ENCODE data around the gene BCAS3. TPM values are rescaled to one million over a fixed set of nuclear protein-coding genes. Genes with fewer than 3 reads are reported as not detected.

Gene BCAS3
- total and polyA plus RNA-seq, 2 donors (not counting 1 experiment from before 2014, with no cell fraction given) = 13.9 to 73.4 TPM

GRCh38 chr17:61378658-61379456 lies 701.2 kb downstream of the BCAS3 start:
- WGBS (ENCODE audit: insufficient coverage) = no CpG with 5 or more reads among the region's 8 CpGs
- Histone ChIP-seq H3K4me3 (ENCODE audit: control extremely low read depth in 1 of 5, extremely low read depth in 1 of 5, insufficient read depth in 1 of 5, low read depth in 2 of 5, low read length in 4 of 5) (no peak overlapping the region), H3K36me3 (replicated peaks in 1 of 2; ENCODE audit: control extremely low read depth in 1 of 2, control insufficient read depth in 1 of 2, extremely low read depth in 1 of 2, insufficient read depth in 2 of 2, low read length in 1 of 2) (no peaks in the 10 kb centered on the region), H4K20me1 (ENCODE audit: control insufficient read depth, insufficient read depth, low read length, poor library complexity, severe bottlenecking) (no peaks in the 10 kb centered on the region), H3K9me3 (ENCODE audit: control extremely low read depth in 1 of 3, control insufficient read depth in 2 of 3, insufficient read depth in 1 of 3, low read length in 2 of 3) (no peaks in the 10 kb centered on the region), H3K9ac (ENCODE audit: low read length) (no peak overlapping the region), H2AFZ (ENCODE audit: insufficient read depth, low read depth, low read length, poor library complexity, severe bottlenecking) (no peak overlapping the region), H3K4me1 (ENCODE audit: control insufficient read depth in 2 of 2, insufficient read depth in 2 of 2, low read length in 2 of 2) (peaks cover 0 to 3% of the 10 kb centered on the region in 2 donors), H3K79me2 (ENCODE audit: control insufficient read depth, insufficient read depth, low read length) (no peaks in the 10 kb centered on the region), H3K4me2 (replicated peaks; ENCODE audit: low read depth, low read length, poor library complexity, severe bottlenecking) (no peak overlapping the region), H3K27me3 (replicated peaks in 1 of 4; ENCODE audit: control extremely low read depth in 1 of 4, control insufficient read depth in 3 of 4, insufficient read depth in 4 of 4, low read length in 3 of 4) (no peaks in the 10 kb centered on the region), H3K27ac (ENCODE audit: low read length in 2 of 2) (no peak overlapping the region)
- no peaks in the 10 kb centered on the region for H3K27me3 Mint-ChIP-seq
- no peak for DNase-seq
- no peak overlapping the region for H3K4me3 Mint-ChIP-seq
- H3K4me1 Mint-ChIP-seq = peaks cover 5% of the 10 kb centered on the region
- no peak for TF ChIP-seq CTCF (IDR thresholded peaks at IDR 0.05)
- TF ChIP-seq EZH2 (IDR thresholded peaks at IDR 0.05; ENCODE audit: borderline replicate concordance, insufficient read depth, low read depth, low read length, poor library complexity, severe bottlenecking) = no peak
- ChIA-PET CTCF (no interaction called here), POLR2A (no interaction called here)
- intact Hi-C loops (cut with micrococcal nuclease) = no loop called here
- H3K27ac Mint-ChIP-seq = no peak overlapping the region
- no peaks in the 10 kb centered on the region for H3K9me3 Mint-ChIP-seq (ENCODE audit: insufficient read depth)
- no peak for ATAC-seq (ENCODE audit: low read depth)

GRCh38 chr17:61379457-61380216 lies 702.0 kb downstream of the BCAS3 start:
- POLR2A ChIA-PET = no interaction called here
- no peak overlapping the region for H3K4me2 ChIP-seq (replicated peaks; ENCODE audit: low read depth, low read length, poor library complexity, severe bottlenecking)
- CTCF ChIA-PET = interaction anchor here (1.1 kb wide), 1 partner anchor 11 kb away, joined by 3 read pairs; no protein-coding TSS in a partner anchor

More at GRCh38 chr17:61379457-61380216, 702.0 kb downstream of the BCAS3 start:
- no peaks in the 10 kb centered on the region for H3K27me3 Mint-ChIP-seq
- no peaks in the 10 kb centered on the region for H4K20me1 ChIP-seq (ENCODE audit: control insufficient read depth, insufficient read depth, low read length, poor library complexity, severe bottlenecking)
- no peaks in the 10 kb centered on the region for H3K79me2 ChIP-seq (ENCODE audit: control insufficient read depth, insufficient read depth, low read length)
- H3K27me3 ChIP-seq (replicated peaks in 1 of 4; ENCODE audit: control extremely low read depth in 1 of 4, control insufficient read depth in 3 of 4, insufficient read depth in 4 of 4, low read length in 3 of 4) = no peaks in the 10 kb centered on the region
- ATAC-seq (ENCODE audit: low read depth) = no peak
- H3K9me3 ChIP-seq (ENCODE audit: control extremely low read depth in 1 of 3, control insufficient read depth in 2 of 3, insufficient read depth in 1 of 3, low read length in 2 of 3) = no peaks in the 10 kb centered on the region
- no peak overlapping the region for H3K27ac ChIP-seq (ENCODE audit: low read length in 2 of 2)
- H3K36me3 ChIP-seq (replicated peaks in 1 of 2; ENCODE audit: control extremely low read depth in 1 of 2, control insufficient read depth in 1 of 2, extremely low read depth in 1 of 2, insufficient read depth in 2 of 2, low read length in 1 of 2) = no peaks in the 10 kb centered on the region
- DNase-seq = no peak
- H3K4me3 ChIP-seq (ENCODE audit: control extremely low read depth in 1 of 5, extremely low read depth in 1 of 5, insufficient read depth in 1 of 5, low read depth in 2 of 5, low read length in 4 of 5) = no peak overlapping the region
- H3K27ac Mint-ChIP-seq = no peak overlapping the region
- WGBS (ENCODE audit: insufficient coverage) = 97% methylated on average over 8 of the region's 21 CpGs
- H3K4me3 Mint-ChIP-seq = no peak overlapping the region
- H3K9me3 Mint-ChIP-seq (ENCODE audit: insufficient read depth) = no peaks in the 10 kb centered on the region
- H3K9ac ChIP-seq (ENCODE audit: low read length) = no peak overlapping the region
- no peaks in the 10 kb centered on the region for H3K4me1 Mint-ChIP-seq
- H2AFZ ChIP-seq (ENCODE audit: insufficient read depth, low read depth, low read length, poor library complexity, severe bottlenecking) = no peak overlapping the region
- no peaks in the 10 kb centered on the region for H3K4me1 ChIP-seq (ENCODE audit: control insufficient read depth in 2 of 2, insufficient read depth in 2 of 2, low read length in 2 of 2)
- intact Hi-C loops (cut with micrococcal nuclease) = no loop called here
- TF ChIP-seq EZH2 (IDR thresholded peaks at IDR 0.05; ENCODE audit: borderline replicate concordance, insufficient read depth, low read depth, low read length, poor library complexity, severe bottlenecking) = no peak
- no peak for TF ChIP-seq CTCF (IDR thresholded peaks at IDR 0.05)
